A673 (cell line): ENCODE results near the gene FRS3. TPM values are rescaled to one million over a fixed set of nuclear protein-coding genes. Genes with fewer than 3 reads are reported as not detected.
A peak's percentile ranks its signal among the peaks of the same experiment; 100 is the strongest.

Source experiments
- BruUV-seq: library from RNA; stranded (reverse); fragments of 400-500 nt; replicated peaks from 2 replicates; lab custom pipeline; 2021; lab: Mats Ljungman, UMichigan
- CTCF ChIA-PET: fragments of 300-600 bp; sonication (Branson Sonifier 250); formaldehyde crosslinking; loops from one replicate; lab custom pipeline; 2022; ENCODE audit warnings: antibody characterized with exemption; lab: Charles Lee
- POLR2A ChIA-PET: fragments of 300-600 bp; sonication (Branson Sonifier 250); formaldehyde crosslinking; loops from one replicate; lab custom pipeline; 2022; ENCODE audit warnings: antibody characterized with exemption; ENCODE audit not compliant: low non-redundant PET; lab: Charles Lee
- DNase-seq: peaks from one replicate; pipeline ENCODE4 v3.0.0-alpha.2; 2015; ENCODE audit warnings: low spot score
- H3K27ac ChIP-seq: fragments of 200-600 bp; sonication (generic); 2 replicates; pipeline ENCODE4 v1.5.1; 2016; ENCODE audit warnings: mixed run types, low read depth, mild to moderate bottlenecking, mixed read lengths, antibody characterized with exemption, low read length; ENCODE audit not compliant: poor library complexity, severe bottlenecking
- H3K27me3 ChIP-seq: fragments of 200-600 bp; sonication (generic); replicated peaks from 2 replicates; pipeline ENCODE4 v1.6.1; 2017; ENCODE audit warnings: mixed run types, low read depth, mild to moderate bottlenecking, mixed read lengths, antibody characterized with exemption, low read length; ENCODE audit not compliant: insufficient read depth, poor library complexity
- H3K36me3 ChIP-seq: fragments of 200-600 bp; sonication (generic); 2 replicates; pipeline ENCODE4 v1.6.1; 2016; ENCODE audit warnings: mixed run types, mild to moderate bottlenecking, mixed read lengths, antibody characterized with exemption, low read length; ENCODE audit not compliant: insufficient read depth, poor library complexity, severe bottlenecking
- H3K4me1 ChIP-seq: fragments of 200-600 bp; sonication (generic); 2 replicates; pipeline ENCODE4 v1.6.1; 2017; ENCODE audit warnings: mixed run types, mild to moderate bottlenecking, mixed read lengths, antibody characterized with exemption, low read length; ENCODE audit not compliant: insufficient read depth, poor library complexity, severe bottlenecking
- H3K4me3 ChIP-seq: fragments of 200-600 bp; sonication (generic); 2 replicates; pipeline ENCODE4 v1.5.1; 2016; ENCODE audit warnings: low read depth, mixed run types, mild to moderate bottlenecking, mixed read lengths, low read length; ENCODE audit not compliant: poor library complexity, severe bottlenecking
- H3K9me3 ChIP-seq: fragments of 200-600 bp; sonication (generic); 2 replicates; pipeline ENCODE4 v1.6.1; 2016; ENCODE audit warnings: mixed run types, low read depth, mild to moderate bottlenecking, mixed read lengths, antibody characterized with exemption, low read length; ENCODE audit not compliant: poor library complexity, severe bottlenecking
- CTCF ChIP-seq: fragments of 300-800, 200-600 bp; sonication (generic); conservative IDR thresholded peaks from 2 replicates; pipeline ENCODE4 v1.5.1; 2017; ENCODE audit warnings: low read depth, mild to moderate bottlenecking, antibody characterized with exemption, low read length, moderate library complexity, mixed read lengths
- EZH2 ChIP-seq: fragments of 200-600 bp; sonication (generic); IDR thresholded peaks from 2 replicates; pipeline ENCODE4 v1.6.1; 2017; ENCODE audit warnings: borderline replicate concordance, low read depth, mild to moderate bottlenecking, mixed read lengths, antibody characterized with exemption, low read length; ENCODE audit not compliant: poor library complexity, severe bottlenecking
- intact Hi-C: fragments of 100-400 bp; cut with micrococcal nuclease; formaldehyde crosslinking; loops from one replicate; pipeline ENCODE4 v1.10.0; 2022; ENCODE audit not compliant: unreplicated experiment
- total RNA-seq: library from RNA; stranded (reverse); gene quantifications from 2 replicates; pipeline ENCODE4 v1.2.3, GENCODE V29; 2021

Gene FRS3
- total RNA-seq, 1 experiment from 2014 or later: 3.0 TPM

GRCh38 chr6:41724586-41725501 lies 54.9 kb downstream of the FRS3 start:
- Histone ChIP-seq H3K36me3 (no peaks in the 10 kb centered on the region), H3K4me1 (peaks cover 30% of the 10 kb centered on the region), H3K27ac (peak overlapping the region; percentile 84), H3K27me3 (no peaks in the 10 kb centered on the region), H3K4me3 (no peak overlapping the region), H3K9me3 (no peaks in the 10 kb centered on the region)
- DNase-seq: no peak
- ChIA-PET POLR2A (no interaction called here), CTCF (no interaction called here)
- BruUV-seq: no TSS peak
- no peak for TF ChIP-seq EZH2
- TF ChIP-seq CTCF: no peak
- intact Hi-C loops: no loop called here

- no peak for DNase-seq
- H3K4me3 ChIP-seq: no peak overlapping the region
- peak overlapping the region; percentile 84 for H3K27ac ChIP-seq
- BruUV-seq: no TSS peak
- ChIA-PET POLR2A (no interaction called here), CTCF (no interaction called here)
- no peaks in the 10 kb centered on the region for H3K9me3 ChIP-seq
- TF ChIP-seq CTCF: no peak
- no peak for TF ChIP-seq EZH2
- H3K4me1 ChIP-seq: peaks cover 30% of the 10 kb centered on the region
- H3K36me3 ChIP-seq: no peaks in the 10 kb centered on the region
- H3K27me3 ChIP-seq: no peaks in the 10 kb centered on the region
- intact Hi-C loops: no loop called here
These were observed 55.5 kb downstream of the FRS3 start for GRCh38 chr6:41724228-41724580.

- Histone ChIP-seq H3K27ac (peak overlapping the region; percentile 84), H3K36me3 (no peaks in the 10 kb centered on the region), H3K9me3 (no peaks in the 10 kb centered on the region), H3K4me1 (peaks cover 30% of the 10 kb centered on the region), H3K4me3 (peak overlapping the region; percentile 2), H3K27me3 (no peaks in the 10 kb centered on the region)
- CTCF ChIA-PET: no interaction called here
- POLR2A ChIA-PET: no interaction called here
- intact Hi-C loops: no loop called here
- no TSS peak for BruUV-seq
- no peak for TF ChIP-seq CTCF
- no peak for TF ChIP-seq EZH2
- DNase-seq: peak; percentile 91
These were observed 56.0 kb downstream of the FRS3 start for GRCh38 chr6:41723530-41724227.
